Measurements from ENCODE around the gene ZNF565. TPM values are rescaled to one million over a fixed set of nuclear protein-coding genes. Genes with fewer than 3 reads are reported as not detected.
A peak's percentile ranks its signal among the peaks of the same experiment; 100 is the strongest.
"Not testable (repeated sequence)": the region's sequence is repeated elsewhere in the genome, so short reads cannot be mapped to it uniquely, and the experiment has no call there.

ZNF565 gene
- total RNA-seq, 2 donors from 2014 or later = 1.9 to 6.6 TPM

- Histone ChIP-seq H3K4me3 (peak overlapping the region; percentile 84), H3K9me3 (no peaks in the 10 kb centered on the region), H3K36me3 (peaks cover 27% of the 10 kb centered on the region), H3K27ac (peak overlapping the region; percentile 95 to 99), H3K27me3 (replicated peaks; ENCODE audit: insufficient read depth) (no peaks in the 10 kb centered on the region), H3K4me1 (ENCODE audit: control insufficient read depth in 1 of 2, low read depth in 2 of 2) (peaks cover 19 to 34% of the 10 kb centered on the region in 2 donors)
- ATAC-seq (ENCODE audit: insufficient number of reproducible peaks, low FRiP score, low read depth) (no peak), DNase-seq (ENCODE audit: low spot score) (no peak)
- TF ChIP-seq, protein P1, sequence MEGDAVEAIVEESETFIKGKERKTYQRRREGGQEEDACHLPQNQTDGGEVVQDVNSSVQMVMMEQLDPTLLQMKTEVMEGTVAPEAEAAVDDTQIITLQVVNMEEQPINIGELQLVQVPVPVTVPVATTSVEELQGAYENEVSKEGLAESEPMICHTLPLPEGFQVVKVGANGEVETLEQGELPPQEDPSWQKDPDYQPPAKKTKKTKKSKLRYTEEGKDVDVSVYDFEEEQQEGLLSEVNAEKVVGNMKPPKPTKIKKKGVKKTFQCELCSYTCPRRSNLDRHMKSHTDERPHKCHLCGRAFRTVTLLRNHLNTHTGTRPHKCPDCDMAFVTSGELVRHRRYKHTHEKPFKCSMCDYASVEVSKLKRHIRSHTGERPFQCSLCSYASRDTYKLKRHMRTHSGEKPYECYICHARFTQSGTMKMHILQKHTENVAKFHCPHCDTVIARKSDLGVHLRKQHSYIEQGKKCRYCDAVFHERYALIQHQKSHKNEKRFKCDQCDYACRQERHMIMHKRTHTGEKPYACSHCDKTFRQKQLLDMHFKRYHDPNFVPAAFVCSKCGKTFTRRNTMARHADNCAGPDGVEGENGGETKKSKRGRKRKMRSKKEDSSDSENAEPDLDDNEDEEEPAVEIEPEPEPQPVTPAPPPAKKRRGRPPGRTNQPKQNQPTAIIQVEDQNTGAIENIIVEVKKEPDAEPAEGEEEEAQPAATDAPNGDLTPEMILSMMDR (IDR thresholded peaks at IDR 0.05) = no peak
Measured at GRCh38 chr19:36140304-36141038, 74.0 kb downstream of the ZNF565 start.

DNA sequence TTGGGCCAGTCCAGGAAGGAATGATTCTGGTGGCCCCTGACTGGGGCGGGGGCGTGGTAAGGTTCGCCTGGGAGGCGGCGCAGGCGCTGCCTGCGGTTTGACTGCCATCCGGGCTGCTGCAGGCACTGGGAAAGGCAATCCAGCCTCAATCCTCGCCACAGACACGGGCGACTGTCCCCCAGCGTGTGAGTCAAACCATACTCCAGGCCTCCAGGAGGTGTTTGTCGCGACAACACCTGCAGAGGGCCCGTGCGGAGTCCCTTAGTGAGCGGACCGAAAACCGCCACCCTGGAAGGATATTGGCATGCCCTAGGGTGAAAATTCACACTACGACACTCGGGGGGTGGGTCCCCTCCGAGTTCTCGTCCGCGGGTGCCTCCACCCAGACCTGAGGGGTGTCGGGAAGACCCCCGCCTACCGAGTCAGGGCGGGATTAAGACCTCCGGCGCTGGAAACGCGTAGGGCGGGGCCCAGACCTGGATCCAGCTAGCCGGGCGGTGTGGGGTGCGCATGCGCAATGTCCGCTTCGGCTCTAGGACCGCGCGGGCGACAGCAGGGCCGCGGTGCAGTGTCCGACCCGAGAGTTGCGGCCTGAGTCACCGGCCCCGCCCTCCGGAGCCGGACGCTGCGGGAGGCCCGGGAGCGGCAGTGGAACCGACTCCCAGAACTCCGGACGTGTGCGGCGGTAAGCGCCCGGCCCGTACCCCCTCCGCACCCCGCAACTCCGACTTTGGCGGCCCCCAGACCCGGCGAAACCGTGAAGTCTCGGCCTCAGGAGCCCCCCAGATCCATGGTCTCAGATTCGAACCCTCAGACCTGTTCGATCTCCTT lies 74.8 kb downstream of the ZNF565 start, which contains the start of gene CAPNS1:
Gene CAPNS1 (plus strand): TSS at position 594 of the 831 bp plus-strand sequence. CDS start 946 bp downstream, outside the sequence.
- H3K4me1 ChIP-seq (ENCODE audit: control insufficient read depth in 1 of 2, low read depth in 2 of 2) = peaks cover 19 to 34% of the 10 kb centered on the region in 2 donors
- no peaks in the 10 kb centered on the region for H3K9me3 ChIP-seq
- DNase-seq (ENCODE audit: low spot score) (peak; percentile 85), ATAC-seq (ENCODE audit: insufficient number of reproducible peaks, low FRiP score, low read depth) (peak; percentile 67)
- H3K27me3 ChIP-seq (replicated peaks; ENCODE audit: insufficient read depth) = no peaks in the 10 kb centered on the region
- peak within 1 kb of the TSS; percentile 95 to 99 for H3K27ac ChIP-seq
- peak within 1 kb of the TSS; percentile 84 for H3K4me3 ChIP-seq
- TF ChIP-seq, protein P1 (IDR thresholded peaks at IDR 0.05) = peak; percentile 19
- H3K36me3 ChIP-seq = peaks cover 19% of the 10 kb centered on the region

- H3K9me3 ChIP-seq = no peaks in the 10 kb centered on the region
- peak overlapping the region; percentile 95 to 99 for H3K27ac ChIP-seq
- peaks cover 19 to 34% of the 10 kb centered on the region in 2 donors for H3K4me1 ChIP-seq (ENCODE audit: control insufficient read depth in 1 of 2, low read depth in 2 of 2)
- TF ChIP-seq, protein P1 (IDR thresholded peaks at IDR 0.05) = no peak
- ATAC-seq (ENCODE audit: insufficient number of reproducible peaks, low FRiP score, low read depth) = no peak
- H3K36me3 ChIP-seq = peaks cover 13% of the 10 kb centered on the region
- no peak for DNase-seq (ENCODE audit: low spot score)
- H3K27me3 ChIP-seq (replicated peaks; ENCODE audit: insufficient read depth) = no peaks in the 10 kb centered on the region
- H3K4me3 ChIP-seq = peak overlapping the region; percentile 84
Measured at GRCh38 chr19:36139120-36139472, 75.4 kb downstream of the ZNF565 start.

GRCh38 chr19:36136964-36137686 lies 77.3 kb downstream of the ZNF565 start:
- TF ChIP-seq, protein P1 (IDR thresholded peaks at IDR 0.05) = no peak
- no peaks in the 10 kb centered on the region for H3K9me3 ChIP-seq
- H3K4me3 ChIP-seq = peak overlapping the region; percentile 24
- ATAC-seq (ENCODE audit: insufficient number of reproducible peaks, low FRiP score, low read depth) (peak; percentile 71), DNase-seq (ENCODE audit: low spot score) (peak; percentile 61)
- no peaks in the 10 kb centered on the region for H3K27me3 ChIP-seq (replicated peaks; ENCODE audit: insufficient read depth)
- H3K4me1 ChIP-seq (ENCODE audit: control insufficient read depth in 1 of 2, low read depth in 2 of 2) = peaks cover 19 to 34% of the 10 kb centered on the region in 2 donors
- peak overlapping the region; percentile 88 to 90 for H3K27ac ChIP-seq
- no peaks in the 10 kb centered on the region for H3K36me3 ChIP-seq

- not testable (repeated sequence) for H3K4me3 ChIP-seq; ATAC-seq (ENCODE audit: insufficient number of reproducible peaks, low FRiP score, low read depth); DNase-seq (ENCODE audit: low spot score); H3K9me3 ChIP-seq; H3K36me3 ChIP-seq; H3K27me3 ChIP-seq (replicated peaks; ENCODE audit: insufficient read depth)
- Histone ChIP-seq H3K27ac (peak overlapping the region in 1 of 2 donors; percentile 4), H3K4me1 (ENCODE audit: control insufficient read depth in 1 of 2, low read depth in 2 of 2) (peaks cover 13 to 26% of the 10 kb centered on the region in 2 donors)
Measured at GRCh38 chr19:36134867-36135266, 79.6 kb downstream of the ZNF565 start.

Other genes starting within 250 kb of the ZNF565 start
- 10 to 100 TPM; 43.0 to 70.5 TPM for gene SDHAF1, start 219.5 kb downstream of the ZNF565 start, total RNA-seq
- gene SYNE4, start 205.9 kb downstream of the ZNF565 start, total RNA-seq = 1 to 10 TPM in 1 of 2 donors, under 1 TPM in 1; 0.92 to 2.4 TPM
- 10 to 100 TPM; 19.8 to 55.8 TPM for gene ALKBH6, start 200.5 kb downstream of the ZNF565 start, total RNA-seq
- gene CLIP3, start 181.8 kb downstream of the ZNF565 start, total RNA-seq = 10 to 100 TPM; 21.3 to 29.0 TPM
- 1 to 10 TPM; 6.4 to 6.6 TPM for gene THAP8, start 160.4 kb downstream of the ZNF565 start, total RNA-seq
- 1 to 10 TPM in 1 of 2 donors, under 1 TPM in 1; 0.99 to 1.2 TPM for gene WDR62, start 159.8 kb downstream of the ZNF565 start, total RNA-seq
- gene OVOL3, start 103.5 kb downstream of the ZNF565 start, total RNA-seq = not detected
- 10 to 100 TPM; 22.1 to 32.6 TPM for gene POLR2I, start 99.8 kb downstream of the ZNF565 start, total RNA-seq
- gene TBCB, start 99.2 kb downstream of the ZNF565 start, total RNA-seq = 100 to 1,000 TPM; 158 to 260 TPM
- 100 to 1,000 TPM; 161 to 220 TPM for gene CAPNS1, start 74.6 kb downstream of the ZNF565 start, total RNA-seq
- 10 to 100 TPM in 1 of 2 donors, 1 to 10 TPM in 1; 6.3 to 41.0 TPM for gene COX7A1, start 62.2 kb downstream of the ZNF565 start, total RNA-seq
- 10 to 100 TPM; 37.8 to 71.1 TPM for gene ZNF146, start 441 bp upstream of the ZNF565 start, total RNA-seq
- gene ZFP14, start 164.5 kb upstream of the ZNF565 start, total RNA-seq = 1 to 10 TPM; 4.1 to 4.2 TPM
- 10 to 100 TPM in 1 of 2 donors, 1 to 10 TPM in 1; 4.2 to 14.4 TPM for gene ZFP82, start 204.0 kb upstream of the ZNF565 start, total RNA-seq

All from thoracic aorta (tissue), 2 donors.